SK-N-SH treated with all-trans-retinoic acid at 6 μM for 48 hours (cell line): ENCODE measurements around the gene NFIL3.
"Not testable (repeated sequence)": the region's sequence is repeated elsewhere in the genome, so short reads cannot be mapped to it uniquely, and the experiment has no call there.

Experiments
- ARNTL ChIP-seq: fragments of 450-650 bp; formaldehyde crosslinking; IDR thresholded peaks from 2 replicates; pipeline ENCODE4 v1.5.0; 2020; ENCODE audit warnings: low read depth, mild to moderate bottlenecking, moderate library complexity, borderline replicate concordance
- ISL1 ChIP-seq: fragments of 250-450 bp; sonication (Bioruptor Pico); IDR thresholded peaks from 2 replicates; pipeline ENCODE4 v2.1.2; 2022; ENCODE audit warnings: mild to moderate bottlenecking, moderate library complexity
- TOX ChIP-seq: fragments of 250-450 bp; sonication (Bioruptor Pico); IDR thresholded peaks from 2 replicates; pipeline ENCODE4 v1.8.0; 2021; ENCODE audit warnings: mild to moderate bottlenecking, moderate library complexity, borderline replicate concordance
- TSHZ2 ChIP-seq: fragments of 250-450 bp; sonication (Bioruptor Pico); IDR thresholded peaks from 2 replicates; pipeline ENCODE4 v1.5.0; 2020; ENCODE audit warnings: mild to moderate bottlenecking, moderate library complexity
- ZFP3 ChIP-seq: fragments of 250-450 bp; sonication (Bioruptor Pico); IDR thresholded peaks from 2 replicates; pipeline ENCODE4 v1.5.0; 2020; ENCODE audit warnings: mild to moderate bottlenecking, moderate library complexity
- ZNF8 ChIP-seq: fragments of 450-650 bp; formaldehyde crosslinking; IDR thresholded peaks from 2 replicates; pipeline ENCODE4 v1.5.0; 2020; ENCODE audit warnings: mild to moderate bottlenecking, moderate library complexity

GRCh38 chr9:91370006-91370405, 53.6 kb downstream of the NFIL3 start:
- TF ChIP-seq ARNTL (CRISPR knock-in tag); ZNF8; ISL1 (CRISPR knock-in tag); ZFP3; TOX (CRISPR knock-in tag); TSHZ2 (CRISPR knock-in tag): not testable (repeated sequence)
